ENCODE measurements around the gene NKX6-1. TPM values are rescaled to one million over a fixed set of nuclear protein-coding genes. Genes with fewer than 3 reads are reported as not detected.

NKX6-1 gene
- total and polyA plus RNA-seq, 2 donors (not counting 1 experiment from before 2014, with no cell fraction given) = 0.17 to 0.47 TPM

DNA sequence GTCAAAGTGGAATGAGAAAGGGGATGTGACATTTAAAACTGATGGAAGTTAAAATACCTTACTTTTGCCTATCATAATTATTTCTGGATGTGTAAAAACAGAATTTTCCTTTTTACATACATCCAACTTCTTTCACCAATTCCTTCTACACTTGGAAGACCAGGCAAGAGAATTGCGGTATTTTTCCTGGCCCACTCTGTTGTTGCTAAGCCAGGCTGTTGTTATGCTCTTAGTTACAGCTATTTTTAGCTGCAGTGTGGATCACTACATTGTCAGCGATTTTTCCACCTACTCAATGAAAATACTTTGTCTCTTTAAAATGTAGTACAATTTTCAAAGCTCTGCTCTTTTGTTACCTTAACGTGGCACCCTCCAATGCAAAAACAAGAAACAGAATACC, 43.4 kb downstream of the NKX6-1 start:
- no peaks in the 10 kb centered on the region for H3K79me2 ChIP-seq (ENCODE audit: control insufficient read depth, insufficient read depth, low read length)
- H3K27me3 ChIP-seq (ENCODE audit: control insufficient read depth, insufficient read depth, low read length) = no peaks in the 10 kb centered on the region
- H3K36me3 ChIP-seq (ENCODE audit: control insufficient read depth, insufficient read depth, low read length) = no peaks in the 10 kb centered on the region
- peak in 1 of 2 donors; percentile 19 for DNase-seq (ENCODE audit: low read depth in 2 of 2)
- no peak overlapping the region for H3K27ac ChIP-seq (ENCODE audit: insufficient read depth, low read length)
- no peaks in the 10 kb centered on the region for H3K9me3 ChIP-seq (ENCODE audit: control insufficient read depth, insufficient read depth, low read depth, low read length)
- H2AFZ ChIP-seq (ENCODE audit: low read length) = no peak overlapping the region
- no peaks in the 10 kb centered on the region for H4K20me1 ChIP-seq (ENCODE audit: control insufficient read depth, extremely low read depth, insufficient read depth, low read length)
- H3K4me1 ChIP-seq (ENCODE audit: control insufficient read depth, extremely low read depth, insufficient read depth, low read length) = no peaks in the 10 kb centered on the region
- no peak for TF ChIP-seq EZH2 (IDR thresholded peaks at IDR 0.05; ENCODE audit: low read length, missing control alignments)
- TF ChIP-seq, protein P1, sequence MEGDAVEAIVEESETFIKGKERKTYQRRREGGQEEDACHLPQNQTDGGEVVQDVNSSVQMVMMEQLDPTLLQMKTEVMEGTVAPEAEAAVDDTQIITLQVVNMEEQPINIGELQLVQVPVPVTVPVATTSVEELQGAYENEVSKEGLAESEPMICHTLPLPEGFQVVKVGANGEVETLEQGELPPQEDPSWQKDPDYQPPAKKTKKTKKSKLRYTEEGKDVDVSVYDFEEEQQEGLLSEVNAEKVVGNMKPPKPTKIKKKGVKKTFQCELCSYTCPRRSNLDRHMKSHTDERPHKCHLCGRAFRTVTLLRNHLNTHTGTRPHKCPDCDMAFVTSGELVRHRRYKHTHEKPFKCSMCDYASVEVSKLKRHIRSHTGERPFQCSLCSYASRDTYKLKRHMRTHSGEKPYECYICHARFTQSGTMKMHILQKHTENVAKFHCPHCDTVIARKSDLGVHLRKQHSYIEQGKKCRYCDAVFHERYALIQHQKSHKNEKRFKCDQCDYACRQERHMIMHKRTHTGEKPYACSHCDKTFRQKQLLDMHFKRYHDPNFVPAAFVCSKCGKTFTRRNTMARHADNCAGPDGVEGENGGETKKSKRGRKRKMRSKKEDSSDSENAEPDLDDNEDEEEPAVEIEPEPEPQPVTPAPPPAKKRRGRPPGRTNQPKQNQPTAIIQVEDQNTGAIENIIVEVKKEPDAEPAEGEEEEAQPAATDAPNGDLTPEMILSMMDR (conservative IDR thresholded peaks at IDR 0.05 in 1 of 2, IDR thresholded peaks at IDR 0.05 in 1 of 2; ENCODE audit: low read depth in 1 of 2, low read length in 2 of 2) = no peak
- H3K4me3 ChIP-seq (replicated peaks in 1 of 4; ENCODE audit: control extremely low read depth in 1 of 4, insufficient read depth in 1 of 4, low read depth in 3 of 4, low read length in 4 of 4) = no peak overlapping the region
- no peak overlapping the region for H3K4me2 ChIP-seq (ENCODE audit: extremely low read depth, insufficient read depth, low read length)
- H3K9ac ChIP-seq (ENCODE audit: insufficient read depth, low read length) = no peak overlapping the region

DNA sequence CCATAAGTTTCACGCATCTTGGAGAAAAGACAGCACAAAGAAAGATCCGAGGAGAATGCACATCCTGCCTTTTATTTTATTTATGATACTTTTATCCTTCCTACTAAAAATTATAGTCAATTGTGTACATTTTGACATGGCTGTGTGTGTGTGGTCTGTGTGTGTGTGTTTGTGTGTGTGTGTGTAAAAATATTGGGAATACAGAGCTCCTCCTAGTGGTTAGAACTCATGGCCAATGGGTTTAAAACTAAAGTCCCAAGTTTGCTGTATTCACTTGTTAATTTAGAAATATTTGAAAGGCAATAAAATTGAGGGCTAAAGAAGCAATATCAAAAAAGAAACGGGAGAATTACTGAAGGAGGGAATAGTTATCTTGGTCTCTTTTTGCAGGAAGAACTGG, 47.5 kb downstream of the NKX6-1 start:
- Histone ChIP-seq H3K4me1 (ENCODE audit: control insufficient read depth, extremely low read depth, insufficient read depth, low read length) (no peaks in the 10 kb centered on the region), H3K9ac (ENCODE audit: insufficient read depth, low read length) (no peak overlapping the region), H4K20me1 (ENCODE audit: control insufficient read depth, extremely low read depth, insufficient read depth, low read length) (no peaks in the 10 kb centered on the region), H3K79me2 (ENCODE audit: control insufficient read depth, insufficient read depth, low read length) (no peaks in the 10 kb centered on the region), H3K27ac (ENCODE audit: insufficient read depth, low read length) (no peak overlapping the region), H3K4me2 (ENCODE audit: extremely low read depth, insufficient read depth, low read length) (no peak overlapping the region), H2AFZ (ENCODE audit: low read length) (no peak overlapping the region), H3K27me3 (ENCODE audit: control insufficient read depth, insufficient read depth, low read length) (no peaks in the 10 kb centered on the region), H3K9me3 (ENCODE audit: control insufficient read depth, insufficient read depth, low read depth, low read length) (no peaks in the 10 kb centered on the region), H3K4me3 (replicated peaks in 1 of 4; ENCODE audit: control extremely low read depth in 1 of 4, insufficient read depth in 1 of 4, low read depth in 3 of 4, low read length in 4 of 4) (no peak overlapping the region), H3K36me3 (ENCODE audit: control insufficient read depth, insufficient read depth, low read length) (no peaks in the 10 kb centered on the region)
- peak in 1 of 2 donors; percentile 6 for DNase-seq (ENCODE audit: low read depth in 2 of 2)
- TF ChIP-seq, protein P1 (conservative IDR thresholded peaks at IDR 0.05 in 1 of 2, IDR thresholded peaks at IDR 0.05 in 1 of 2; ENCODE audit: low read depth in 1 of 2, low read length in 2 of 2) = peak; percentile 39 to 47
- TF ChIP-seq EZH2 (IDR thresholded peaks at IDR 0.05; ENCODE audit: low read length, missing control alignments) = no peak

DNA sequence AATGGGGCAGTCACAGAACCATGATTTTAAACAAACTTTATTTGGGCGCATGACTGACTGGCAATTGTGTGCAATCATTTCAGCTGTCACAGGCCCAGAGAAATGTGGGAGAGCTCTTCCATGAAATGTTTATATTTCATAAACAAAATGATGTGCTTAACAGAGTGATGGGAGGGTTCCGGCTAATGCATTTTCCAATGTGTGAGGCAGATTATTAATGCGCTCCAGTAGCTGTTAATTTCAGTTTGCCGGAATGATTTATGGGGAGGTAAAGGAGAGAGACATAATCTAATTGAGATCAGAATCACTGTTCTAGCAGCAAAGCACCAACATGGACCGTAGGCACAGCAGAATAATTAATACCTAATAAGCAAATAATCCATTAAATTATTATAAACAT, 55.6 kb downstream of the NKX6-1 start:
- DNase-seq (ENCODE audit: low read depth in 2 of 2) = no peak
- H3K79me2 ChIP-seq (ENCODE audit: control insufficient read depth, insufficient read depth, low read length) = no peaks in the 10 kb centered on the region
- TF ChIP-seq EZH2 (IDR thresholded peaks at IDR 0.05; ENCODE audit: low read length, missing control alignments) = no peak
- TF ChIP-seq, protein P1 (conservative IDR thresholded peaks at IDR 0.05 in 1 of 2, IDR thresholded peaks at IDR 0.05 in 1 of 2; ENCODE audit: low read depth in 1 of 2, low read length in 2 of 2) = no peak
- H3K4me1 ChIP-seq (ENCODE audit: control insufficient read depth, extremely low read depth, insufficient read depth, low read length) = no peaks in the 10 kb centered on the region
- H3K4me2 ChIP-seq (ENCODE audit: extremely low read depth, insufficient read depth, low read length) = no peak overlapping the region
- no peaks in the 10 kb centered on the region for H4K20me1 ChIP-seq (ENCODE audit: control insufficient read depth, extremely low read depth, insufficient read depth, low read length)
- H3K27ac ChIP-seq (ENCODE audit: insufficient read depth, low read length) = no peak overlapping the region
- H3K9me3 ChIP-seq (ENCODE audit: control insufficient read depth, insufficient read depth, low read depth, low read length) = no peaks in the 10 kb centered on the region
- H3K4me3 ChIP-seq (replicated peaks in 1 of 4; ENCODE audit: control extremely low read depth in 1 of 4, insufficient read depth in 1 of 4, low read depth in 3 of 4, low read length in 4 of 4) = no peak overlapping the region
- no peak overlapping the region for H2AFZ ChIP-seq (ENCODE audit: low read length)
- H3K36me3 ChIP-seq (ENCODE audit: control insufficient read depth, insufficient read depth, low read length) = no peaks in the 10 kb centered on the region
- H3K9ac ChIP-seq (ENCODE audit: insufficient read depth, low read length) = no peak overlapping the region
- no peaks in the 10 kb centered on the region for H3K27me3 ChIP-seq (ENCODE audit: control insufficient read depth, insufficient read depth, low read length)

Measured in fibroblast of lung (primary cell).